DND-41 (cell line): Measurements from ENCODE around the gene MSL1.

Experiments
- EZH2 ChIP-seq: IDR thresholded peaks from 3 replicates; pipeline ENCODE4 v1.6.1; 2012; ENCODE audit warnings: borderline replicate concordance, low read depth, mild to moderate bottlenecking, moderate library complexity, low read length, inconsistent platforms; ENCODE audit not compliant: severe bottlenecking
- TF ChIP-seq, protein P1 (sequence below): IDR thresholded peaks from 2 replicates; pipeline ENCODE4 v1.5.1; 2012; ENCODE audit warnings: borderline replicate concordance, low read length, moderate library complexity, mild to moderate bottlenecking; ENCODE audit not compliant: poor library complexity, severe bottlenecking; ENCODE audit errors: extremely low read depth

DNA sequence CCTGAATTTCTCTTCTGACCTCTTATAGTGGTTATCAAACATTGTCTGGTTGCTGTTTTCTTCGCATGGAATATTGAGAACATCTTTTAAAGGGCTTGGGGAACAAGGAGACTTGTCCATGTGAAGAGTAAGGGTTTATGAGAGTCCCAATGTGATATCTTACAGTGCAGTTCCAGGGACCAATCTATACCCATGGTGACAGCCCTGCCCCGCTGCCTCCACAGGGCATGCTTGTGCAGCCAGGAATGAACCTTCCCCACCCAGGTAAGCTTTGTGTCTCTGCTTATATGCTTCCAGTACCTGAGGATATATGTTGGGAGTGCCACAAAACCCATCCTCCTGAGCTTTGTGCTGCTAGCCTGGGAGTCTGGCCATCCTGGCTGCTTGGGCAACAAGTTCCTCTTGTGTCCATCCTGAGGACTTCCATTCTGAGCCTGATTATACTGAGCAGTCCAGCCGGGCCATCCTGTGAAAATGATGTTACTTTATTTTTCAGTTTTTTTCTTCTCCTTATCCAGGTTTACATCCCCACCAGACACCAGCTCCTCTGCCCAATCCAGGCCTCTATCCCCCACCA, 46.0 kb downstream of the MSL1 start:
- TF ChIP-seq, protein P1, sequence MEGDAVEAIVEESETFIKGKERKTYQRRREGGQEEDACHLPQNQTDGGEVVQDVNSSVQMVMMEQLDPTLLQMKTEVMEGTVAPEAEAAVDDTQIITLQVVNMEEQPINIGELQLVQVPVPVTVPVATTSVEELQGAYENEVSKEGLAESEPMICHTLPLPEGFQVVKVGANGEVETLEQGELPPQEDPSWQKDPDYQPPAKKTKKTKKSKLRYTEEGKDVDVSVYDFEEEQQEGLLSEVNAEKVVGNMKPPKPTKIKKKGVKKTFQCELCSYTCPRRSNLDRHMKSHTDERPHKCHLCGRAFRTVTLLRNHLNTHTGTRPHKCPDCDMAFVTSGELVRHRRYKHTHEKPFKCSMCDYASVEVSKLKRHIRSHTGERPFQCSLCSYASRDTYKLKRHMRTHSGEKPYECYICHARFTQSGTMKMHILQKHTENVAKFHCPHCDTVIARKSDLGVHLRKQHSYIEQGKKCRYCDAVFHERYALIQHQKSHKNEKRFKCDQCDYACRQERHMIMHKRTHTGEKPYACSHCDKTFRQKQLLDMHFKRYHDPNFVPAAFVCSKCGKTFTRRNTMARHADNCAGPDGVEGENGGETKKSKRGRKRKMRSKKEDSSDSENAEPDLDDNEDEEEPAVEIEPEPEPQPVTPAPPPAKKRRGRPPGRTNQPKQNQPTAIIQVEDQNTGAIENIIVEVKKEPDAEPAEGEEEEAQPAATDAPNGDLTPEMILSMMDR, result no peak
- TF ChIP-seq EZH2, result no peak
